K562 (cell line): ENCODE results near the gene TRIO. TPM values are rescaled to one million over a fixed set of nuclear protein-coding genes. Genes with fewer than 3 reads are reported as not detected.

Experiments used
- ATAC-seq: fragments of 200-7000 bp; cut with Tn5 transposase; 3 replicates; pipeline ENCODE4 v1.9.1; 2020; ENCODE audit warnings: moderate library complexity
- BruUV-seq: library from RNA; stranded (reverse); fragments of 400-500 nt; replicated peaks from 2 replicates; lab custom pipeline; 2021; lab: Mats Ljungman, UMichigan
- CTCF ChIA-PET: fragments of 300-600 bp; formaldehyde crosslinking; extraction: SDS; loops from one replicate; lab custom pipeline; 2021; ENCODE audit warnings: low intra/inter-chr PET ratio; lab: Yijun Ruan, JAX
- POLR2A ChIA-PET: fragments of 300-600, 350-650 bp; sonication (Branson Sonifier 250); formaldehyde crosslinking; extraction: SDS; loops from one replicate; lab custom pipeline; 2021; ENCODE audit warnings: antibody characterized with exemption, inconsistent platforms; lab: Yijun Ruan, JAX
- DNase-seq, 4 experiments: peaks; one replicate each; pipeline versions ENCODE4 v3.0.0 to v3.0.0-alpha.2; 2011 to 2018; ENCODE audit warnings: low spot score in 3 of 4, mixed read lengths in 3 of 4; ENCODE audit errors: extremely low read depth in 1 of 4
- FAIRE-seq: peaks from 2 replicates; lab custom pipeline; 2011; peaks lifted over from hg19 to GRCh38; lab: Jason Lieb, UNC
- H2AFZ ChIP-seq: 2 replicates; pipeline ENCODE4 v1.6.0; 2011; ENCODE audit warnings: low read depth, low read length, control low read depth, inconsistent platforms
- H3K27ac ChIP-seq: fragments of 200-600 bp; 3 replicates; pipeline ENCODE4 v1.8.0; 2011; ENCODE audit warnings: low read depth, mild to moderate bottlenecking, control low read depth, inconsistent platforms, low read length, moderate library complexity, mixed read lengths; ENCODE audit errors: extremely low read depth
- H3K27me3 ChIP-seq, 2 experiments: fragments of 300-600 bp in 1 of 2; 2 replicates in 1 of 2; 3 replicates in 1 of 2; pipeline versions ENCODE4 v1.6.0 to v1.8.0; 2011; ENCODE audit warnings: inconsistent platforms in 2 of 2, low read length in 2 of 2, mild to moderate bottlenecking in 1 of 2, mixed read lengths in 1 of 2, moderate library complexity in 1 of 2; ENCODE audit not compliant: control insufficient read depth in 2 of 2, insufficient read depth in 2 of 2
- H3K36me3 ChIP-seq: fragments of 300-600 bp; 3 replicates; pipeline ENCODE4 v1.8.0; 2011; ENCODE audit warnings: mild to moderate bottlenecking, low read length, inconsistent platforms; ENCODE audit not compliant: control insufficient read depth, insufficient read depth
- H3K4me1 ChIP-seq, 2 experiments: fragments of 200-600 bp in 1 of 2; replicated peaks in 1 of 2; 2 replicates in 1 of 2; 3 replicates in 1 of 2; pipeline versions ENCODE4 v1.5.1 to v1.8.0; 2011; ENCODE audit warnings: inconsistent platforms in 2 of 2, low read length in 2 of 2, mild to moderate bottlenecking in 1 of 2, mixed read lengths in 1 of 2, moderate library complexity in 1 of 2; ENCODE audit not compliant: control insufficient read depth in 2 of 2, insufficient read depth in 2 of 2
- H3K4me2 ChIP-seq: 2 replicates; pipeline ENCODE4 v1.6.1; 2011; ENCODE audit warnings: low read length, control low read depth, inconsistent platforms, mixed read lengths; ENCODE audit not compliant: insufficient read depth
- H3K4me3 ChIP-seq: fragments of 200-600 bp; sonication (generic), shearing (Covaris generic); 2 replicates; pipeline ENCODE4 v1.5.1; 2016; ENCODE audit warnings: control low read depth, inconsistent platforms
- H3K79me2 ChIP-seq: fragments of 200-600 bp; 3 replicates; pipeline ENCODE4 v1.8.0; 2011; ENCODE audit warnings: low read length, inconsistent platforms; ENCODE audit not compliant: control insufficient read depth, insufficient read depth
- H3K9ac ChIP-seq, 2 experiments: 2 replicates each; pipeline versions ENCODE4 v1.6.0 to v1.6.1; 2011; ENCODE audit warnings: low read depth in 2 of 2, low read length in 2 of 2, control low read depth in 1 of 2, inconsistent platforms in 1 of 2, mild to moderate bottlenecking in 1 of 2, mixed read lengths in 1 of 2; ENCODE audit not compliant: insufficient read depth in 1 of 2
- H3K9me1 ChIP-seq: one replicate; pipeline ENCODE4 v1.6.0; 2011; ENCODE audit warnings: inconsistent platforms, mild to moderate bottlenecking, low read length, moderate library complexity; ENCODE audit not compliant: control insufficient read depth, insufficient read depth
- H3K9me3 ChIP-seq: replicated peaks from 2 replicates; pipeline ENCODE4 v1.5.1; 2011; ENCODE audit warnings: low read depth, low read length, inconsistent platforms; ENCODE audit not compliant: control insufficient read depth, insufficient read depth
- H4K20me1 ChIP-seq: replicated peaks from 2 replicates; pipeline ENCODE4 v1.6.1; 2011; ENCODE audit warnings: low read length, inconsistent platforms, mixed read lengths; ENCODE audit not compliant: control insufficient read depth, insufficient read depth
- ARID3B ChIP-seq: fragments of 250-450 bp; sonication (Bioruptor Pico); IDR thresholded peaks from 2 replicates; pipeline ENCODE4 v1.4.0; 2020; ENCODE audit warnings: borderline replicate concordance
- ATF3 ChIP-seq, 2 experiments: fragments of 450-650 bp in 1 of 2; sonication (generic) in 1 of 2; formaldehyde crosslinking in 1 of 2; IDR thresholded peaks in 1 of 2; conservative IDR thresholded peaks in 1 of 2; 2 replicates each; pipeline versions ENCODE4 v1.6.1 to v1.8.1; 2016 to 2023; ENCODE audit warnings: mild to moderate bottlenecking in 2 of 2, moderate library complexity in 2 of 2, inconsistent platforms in 1 of 2, missing genetic modification reagents in 1 of 2
- BRF2 ChIP-seq: IDR thresholded peaks from 3 replicates; pipeline ENCODE4 v1.6.1; 2011; ENCODE audit warnings: borderline replicate concordance, mild to moderate bottlenecking; ENCODE audit not compliant: insufficient read length, insufficient read depth
- HDAC2 ChIP-seq: fragments of 450-650 bp; IDR thresholded peaks from 2 replicates; pipeline ENCODE4 v1.6.1; 2016; ENCODE audit warnings: mild to moderate bottlenecking
- MYC ChIP-seq, 2 experiments: fragments of 250-450 bp in 1 of 2; sonication (Bioruptor Pico) in 1 of 2; IDR thresholded peaks; 2 replicates each; pipeline versions ENCODE4 v1.5.1 to v1.6.1; 2012 to 2021; ENCODE audit warnings: low read depth in 2 of 2, borderline replicate concordance in 1 of 2, improper control_type of control experiment in 1 of 2, low read length in 1 of 2, mild to moderate bottlenecking in 1 of 2, moderate library complexity in 1 of 2
- PHB ChIP-seq: fragments of 250-450 bp; sonication (Bioruptor Pico); IDR thresholded peaks from 2 replicates; pipeline ENCODE4 v1.5.0; 2021
- SMAD3 ChIP-seq: fragments of 450-650 bp; formaldehyde crosslinking; conservative IDR thresholded peaks from 2 replicates; pipeline ENCODE4 v1.4.0; 2020; ENCODE audit warnings: mild to moderate bottlenecking
- SMAD4 ChIP-seq: fragments of 250-450 bp; sonication (Bioruptor Pico); conservative IDR thresholded peaks from 2 replicates; pipeline ENCODE4 v1.8.0; 2021; ENCODE audit warnings: inconsistent platforms, mild to moderate bottlenecking, moderate library complexity
- TAF1 ChIP-seq: IDR thresholded peaks from 2 replicates; pipeline ENCODE4 v1.6.1; 2011; ENCODE audit warnings: mild to moderate bottlenecking, low read length, moderate library complexity; ENCODE audit not compliant: insufficient read depth, control insufficient read depth, severe bottlenecking; ENCODE audit errors: extremely low read depth
- TFAP4 ChIP-seq: sonication (generic); formaldehyde crosslinking; IDR thresholded peaks from 2 replicates; pipeline ENCODE4 v1.8.0; 2022; ENCODE audit warnings: missing genetic modification reagents, mild to moderate bottlenecking, moderate library complexity, borderline replicate concordance
- ZFPM2 ChIP-seq: fragments of 250-450 bp; sonication (Bioruptor Pico); IDR thresholded peaks from 2 replicates; pipeline ENCODE4 v1.5.1; 2022; ENCODE audit warnings: mild to moderate bottlenecking
- ZNF311 ChIP-seq: fragments of 250-450 bp; sonication (Bioruptor Pico); IDR thresholded peaks from 2 replicates; pipeline ENCODE4 v1.4.0; 2020; ENCODE audit warnings: mild to moderate bottlenecking, moderate library complexity
- ZNF584 ChIP-seq: fragments of 200-800 bp; sonication (Bioruptor generic); IDR thresholded peaks from 2 replicates; pipeline ENCODE4 v1.6.1; 2016; ENCODE audit warnings: low read depth, mild to moderate bottlenecking, missing genetic modification characterization, missing compliant biosample characterization
- ZNF589 ChIP-seq: fragments of 200-800 bp; sonication (Bioruptor generic); IDR thresholded peaks from 2 replicates; pipeline ENCODE4 v1.6.1; 2016; ENCODE audit warnings: low read depth, missing genetic modification characterization, missing compliant biosample characterization
- WGBS: fragments of 100-300 bp; shearing (Covaris generic); methylation state at CpG from one replicate; pipeline ENCODE4 v1.1.6; 2016; ENCODE audit warnings: low coverage, mixed read lengths; ENCODE audit not compliant: insufficient coverage; ENCODE audit errors: missing lambda C conversion rate; 5-methylcytosine and 5-hydroxymethylcytosine counted together
- in situ Hi-C: fragments of 300-500 bp; cut with MboI; formaldehyde crosslinking; loops from 4 replicates; pipeline ENCODE4 v1.15.0; 2018; ENCODE audit warnings: inconsistent platforms, mixed read lengths
- intact Hi-C: fragments of 100-400 bp; cut with micrococcal nuclease; formaldehyde crosslinking; loops from 2 replicates; pipeline ENCODE4 v1.14.2; 2022
- polyA plus RNA-seq, 8 experiments: library from polyadenylated mRNA; depleted of rRNA in 4 of 8; stranded (reverse) in 5 of 8; unstranded in 3 of 8; fragments of >200 nt; fragmentation: Nextera tagmentation in 2 of 8; fragmentation: Illumina TruSeq in 1 of 8; extraction: Ambion mirVana in 2 of 8; extraction: Trizol in 1 of 8; gene quantifications; 2 replicates each; pipeline versions ENCODE4 v1.2.1 to v1.2.3, GENCODE V29; 2011 to 2014; ENCODE audit warnings: inconsistent platforms in 1 of 8, missing spikeins in 1 of 8
- total RNA-seq, 7 experiments: library from RNA; depleted of rRNA in 6 of 7; stranded (reverse); fragments of >200 nt in 6 of 7; fragmentation: Illumina TruSeq in 2 of 7; extraction: Trizol in 2 of 7; gene quantifications; 2 replicates each; pipeline versions ENCODE4 v1.2.1 to v1.2.3, GENCODE V29; 2011 to 2021; ENCODE audit warnings: low replicate concordance in 1 of 7

TRIO gene
- total and polyA plus RNA-seq, 9 of the 15 experiments (the other 6 are each of a cell fraction or from before 2014, with no cell fraction given) = 0.24 to 5.0 (median 1.1) TPM

GRCh38 chr5:14264605-14265316, 121.6 kb downstream of the TRIO start:
- intact Hi-C loops = no loop called here
- in situ Hi-C loops = no loop called here
- peak overlapping the region in 1 of 2 experiments; percentile 52; a peak in 2 of 4 replicates for H3K9ac ChIP-seq
- ChIA-PET POLR2A (no interaction called here), CTCF (no interaction called here)
- BruUV-seq = no TSS peak
- FAIRE-seq (peak; percentile 82), DNase-seq (peak; percentile 93 to 95 (median 94)), ATAC-seq (peak; percentile 96)
- no peak overlapping the region for H3K4me3 ChIP-seq
- WGBS = 6% methylated on average over 26 of the region's 26 CpGs
- H3K36me3 ChIP-seq = no peaks in the 10 kb centered on the region
- H3K4me2 ChIP-seq = peak overlapping the region; percentile 51
- no peaks in the 10 kb centered on the region for H3K9me1 ChIP-seq
- no peaks in the 10 kb centered on the region for H3K27me3 ChIP-seq
- peaks cover 20 to 33% of the 10 kb centered on the region in 2 experiments; a peak in 4 of 5 replicates for H3K4me1 ChIP-seq
- peak overlapping the region; percentile 80 for H2AFZ ChIP-seq
- H3K9me3 ChIP-seq = no peaks in the 10 kb centered on the region
- H3K27ac ChIP-seq = peak overlapping the region; percentile 47; the same call in 2 of the 3 replicates
- H4K20me1 ChIP-seq = no peaks in the 10 kb centered on the region
- no peaks in the 10 kb centered on the region for H3K79me2 ChIP-seq
- TF ChIP-seq ATF3 (IDR thresholded peaks at IDR 0.05) (peak; percentile 100), ATF3 (CRISPR knock-in tag; conservative IDR thresholded peaks at IDR 0.05) (peak; percentile 94), TAF1 (peak; percentile 34), SMAD4 (CRISPR knock-in tag) (0 out of 2 replicates have a peak, but pooled peaks have one; percentile 26), ZNF589 (CRISPR knock-in tag) (peak; percentile 76; the same call in 1 of the 2 replicates), HDAC2 (no peak), TFAP4 (CRISPR knock-in tag) (peak; percentile 18; the same call in 1 of the 2 replicates), MYC (IDR thresholded peaks at IDR 0.05; ENCODE audit: low read depth, low read length) (peak; percentile 96), MYC (CRISPR knock-in tag; IDR thresholded peaks at IDR 0.05; ENCODE audit: borderline replicate concordance, low read depth) (no peak), ZNF311 (CRISPR knock-in tag) (0 out of 2 replicates have a peak, but pooled peaks have one; percentile 52), ZNF584 (CRISPR knock-in tag) (0 out of 2 replicates have a peak, but pooled peaks have one; percentile 67), BRF2 (no peak), PHB (CRISPR knock-in tag) (no peak), SMAD3 (CRISPR knock-in tag) (no peak), ARID3B (CRISPR knock-in tag) (no peak), ZFPM2 (no peak)
